Measurements from ENCODE around the gene C19orf33. TPM values are rescaled to one million over a fixed set of nuclear protein-coding genes. Genes with fewer than 3 reads are reported as not detected.

The C19orf33 gene
- total RNA-seq, 3 donors from 2014 or later (not counting 1 experiment from before 2014, with no cell fraction given), result 1.5 to 4.0 TPM; not detected in 1

DNA sequence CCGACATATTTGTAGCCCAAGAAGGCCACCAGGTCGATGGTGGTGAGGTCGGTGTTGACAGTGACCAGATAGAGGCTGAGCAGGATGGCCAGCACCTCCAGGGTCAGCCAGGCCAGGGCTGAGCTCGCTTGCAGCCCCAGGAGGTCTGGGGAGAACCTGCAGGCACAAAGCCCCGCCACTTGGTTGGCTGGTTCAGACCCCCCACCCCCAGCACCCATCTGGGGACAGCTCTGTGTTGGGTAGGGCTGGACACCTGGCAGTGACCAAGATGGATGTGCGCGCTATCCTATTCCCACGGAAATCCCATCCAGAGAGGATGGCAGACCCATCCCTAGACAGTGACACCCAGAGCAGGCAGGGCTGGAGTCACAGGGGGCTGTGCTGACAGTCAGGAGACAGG is 3.5 kb downstream of the C19orf33 start:
- H3K27ac Mint-ChIP-seq, result no peak overlapping the region
- no peak for TF ChIP-seq CTCF (IDR thresholded peaks at IDR 0.05)

GRCh38 chr19:38308006-38308766 is 4.1 kb downstream of the C19orf33 start:
- Histone ChIP-seq H3K4me3 (ENCODE audit: low read length) (no peak overlapping the region), H3K9me3 (ENCODE audit: control insufficient read depth, insufficient read depth, low read length) (no peaks in the 10 kb centered on the region), H3K4me1 (ENCODE audit: control insufficient read depth, insufficient read depth, low read length) (peaks cover 13% of the 10 kb centered on the region), H3K27ac (ENCODE audit: low read length) (no peak overlapping the region), H3K36me3 (ENCODE audit: control insufficient read depth, insufficient read depth, low read length) (peaks cover 19% of the 10 kb centered on the region), H3K27me3 (ENCODE audit: control insufficient read depth, insufficient read depth, low read length) (no peaks in the 10 kb centered on the region)
- ATAC-seq (no peak), DNase-seq (no peak)
- H3K4me3 Mint-ChIP-seq, result no peak overlapping the region
- 98% methylated on average over 12 of the region's 12 CpGs for WGBS (ENCODE audit: insufficient coverage)
- no peaks in the 10 kb centered on the region for H3K27me3 Mint-ChIP-seq (ENCODE audit: low read depth in 2 of 2)
- TF ChIP-seq CTCF (IDR thresholded peaks at IDR 0.05), result no peak
- no peaks in the 10 kb centered on the region for H3K9me3 Mint-ChIP-seq
- intact Hi-C loops (cut with micrococcal nuclease), result no loop called here
- H3K36me3 Mint-ChIP-seq, result no peaks in the 10 kb centered on the region
- no peak overlapping the region for H3K27ac Mint-ChIP-seq
- peaks cover 0 to 10% of the 10 kb centered on the region in 2 donors for H3K4me1 Mint-ChIP-seq

More for the DNA sequence above, 3.5 kb downstream of the C19orf33 start:
- 99% methylated on average over 7 of the region's 8 CpGs for WGBS (ENCODE audit: insufficient coverage)
- Mint-ChIP-seq H3K27me3 (ENCODE audit: low read depth in 2 of 2) (no peaks in the 10 kb centered on the region), H3K4me3 (no peak overlapping the region), H3K4me1 (peaks cover 0 to 10% of the 10 kb centered on the region in 2 donors), H3K9me3 (no peaks in the 10 kb centered on the region), H3K36me3 (no peaks in the 10 kb centered on the region)
- H3K4me1 ChIP-seq (ENCODE audit: control insufficient read depth, insufficient read depth, low read length), result peaks cover 13% of the 10 kb centered on the region
- H3K27me3 ChIP-seq (ENCODE audit: control insufficient read depth, insufficient read depth, low read length), result no peaks in the 10 kb centered on the region
- DNase-seq, result no peak
- ATAC-seq, result no peak
- peaks cover 19% of the 10 kb centered on the region for H3K36me3 ChIP-seq (ENCODE audit: control insufficient read depth, insufficient read depth, low read length)
- H3K9me3 ChIP-seq (ENCODE audit: control insufficient read depth, insufficient read depth, low read length), result no peaks in the 10 kb centered on the region
- H3K4me3 ChIP-seq (ENCODE audit: low read length), result no peak overlapping the region
- intact Hi-C loops (cut with micrococcal nuclease), result no loop called here
- no peak overlapping the region for H3K27ac ChIP-seq (ENCODE audit: low read length)

GRCh38 chr19:38308926-38309614 is 5.0 kb downstream of the C19orf33 start:
- Histone ChIP-seq H3K36me3 (ENCODE audit: control insufficient read depth, insufficient read depth, low read length) (peaks cover 19% of the 10 kb centered on the region), H3K9me3 (ENCODE audit: control insufficient read depth, insufficient read depth, low read length) (no peaks in the 10 kb centered on the region), H3K27ac (ENCODE audit: low read length) (no peak overlapping the region), H3K4me1 (ENCODE audit: control insufficient read depth, insufficient read depth, low read length) (peaks cover 5% of the 10 kb centered on the region), H3K4me3 (ENCODE audit: low read length) (no peak overlapping the region), H3K27me3 (ENCODE audit: control insufficient read depth, insufficient read depth, low read length) (no peaks in the 10 kb centered on the region)
- WGBS (ENCODE audit: insufficient coverage), result 97% methylated on average over 21 of the region's 24 CpGs
- Mint-ChIP-seq H3K27ac (no peak overlapping the region), H3K9me3 (no peaks in the 10 kb centered on the region), H3K27me3 (ENCODE audit: low read depth in 2 of 2) (no peaks in the 10 kb centered on the region), H3K36me3 (no peaks in the 10 kb centered on the region), H3K4me3 (no peak overlapping the region), H3K4me1 (peaks cover 0 to 16% of the 10 kb centered on the region in 2 donors)
- no peak for TF ChIP-seq CTCF (IDR thresholded peaks at IDR 0.05)
- ATAC-seq, result no peak
- intact Hi-C loops (cut with micrococcal nuclease), result no loop called here
- no peak for DNase-seq

All from natural killer cell (primary cell).